Lung (tissue), 12 donors: ENCODE results near the gene ATP1B1. TPM values are rescaled to one million over a fixed set of nuclear protein-coding genes. Genes with fewer than 3 reads are reported as not detected.
A peak's percentile ranks its signal among the peaks of the same experiment; 100 is the strongest.

ENCODE experiments used
- ATAC-seq: fragments of 200-7000 bp; cut with Tn5 transposase; one replicate; pipeline ENCODE4 v1.9.1; 2020; ENCODE audit warnings: moderate number of reproducible peaks; ENCODE audit not compliant: insufficient read depth, low FRiP score
- DNase-seq, 3 donors: peaks; one replicate each; pipeline ENCODE4 v3.0.0-alpha.2; 2013 to 2017
- H3K27ac ChIP-seq, 2 donors: one replicate each; pipeline ENCODE4 v1.5.1; 2013; ENCODE audit warnings: mild to moderate bottlenecking in 2 of 2, moderate library complexity in 2 of 2, control low read depth in 1 of 2, inconsistent platforms in 1 of 2, low read depth in 1 of 2, low read length in 1 of 2
- H3K27me3 ChIP-seq, 3 donors: one replicate each; pipeline ENCODE4 v1.5.1; 2013; ENCODE audit warnings: low read length in 2 of 3; ENCODE audit not compliant: control insufficient read depth in 3 of 3, insufficient read depth in 3 of 3
- H3K36me3 ChIP-seq, 4 donors: one replicate each; pipeline ENCODE4 v1.5.1; 2013; ENCODE audit warnings: low read length in 4 of 4, mild to moderate bottlenecking in 1 of 4, moderate library complexity in 1 of 4; ENCODE audit not compliant: control insufficient read depth in 4 of 4, insufficient read depth in 4 of 4
- H3K4me1 ChIP-seq, 5 donors: one replicate each; pipeline ENCODE4 v1.5.1; 2013; ENCODE audit warnings: low read length in 5 of 5, mild to moderate bottlenecking in 2 of 5, moderate library complexity in 1 of 5; ENCODE audit not compliant: control insufficient read depth in 5 of 5, insufficient read depth in 5 of 5
- H3K4me3 ChIP-seq: one replicate; pipeline ENCODE4 v1.5.1; 2013; ENCODE audit warnings: mild to moderate bottlenecking, control low read depth, moderate library complexity
- H3K9ac ChIP-seq, 2 donors: one replicate each; pipeline ENCODE4 v1.5.1; 2013; ENCODE audit warnings: low read length in 2 of 2, control low read depth in 1 of 2; ENCODE audit not compliant: insufficient read depth in 1 of 2
- H3K9me3 ChIP-seq, 4 donors: one replicate each; pipeline ENCODE4 v1.5.1; 2013; ENCODE audit warnings: low read length in 3 of 4, mild to moderate bottlenecking in 1 of 4, moderate library complexity in 1 of 4; ENCODE audit not compliant: control insufficient read depth in 4 of 4, insufficient read depth in 3 of 4
- CTCF ChIP-seq: IDR thresholded peaks from 2 replicates; pipeline ENCODE4 v1.5.1; 2012; ENCODE audit warnings: mild to moderate bottlenecking; ENCODE audit errors: control extremely low read depth, extremely low read depth
- WGBS, 2 donors: extraction: QIAGEN DNeasy Blood & Tissue Kit; methylation state at CpG; one replicate each; pipeline ENCODE4 v1.1.7; 2013; 5-methylcytosine and 5-hydroxymethylcytosine counted together
- polyA plus RNA-seq, 2 donors: library from polyadenylated mRNA; stranded (reverse); fragments of 200-250 nt; gene quantifications; one replicate each; pipeline ENCODE4 v1.2.1, GENCODE V29; 2013
- total RNA-seq, 2 donors: library from RNA; depleted of rRNA in 1 of 2; stranded (reverse); fragments of >200 nt in 1 of 2; gene quantifications; one replicate each; pipeline ENCODE4 v1.2.1, GENCODE V29; 2014 to 2021
- donor health status: control.
- donor health status: control.
- donor health status: Bipolar disorder and iron deficiency.
- donor health status: healthy.
- donor health status: DM: yes; HTN: yes; CAD: no.

The ATP1B1 gene
- total and polyA plus RNA-seq, 4 donors: 105 to 226 (median 167) TPM

DNA sequence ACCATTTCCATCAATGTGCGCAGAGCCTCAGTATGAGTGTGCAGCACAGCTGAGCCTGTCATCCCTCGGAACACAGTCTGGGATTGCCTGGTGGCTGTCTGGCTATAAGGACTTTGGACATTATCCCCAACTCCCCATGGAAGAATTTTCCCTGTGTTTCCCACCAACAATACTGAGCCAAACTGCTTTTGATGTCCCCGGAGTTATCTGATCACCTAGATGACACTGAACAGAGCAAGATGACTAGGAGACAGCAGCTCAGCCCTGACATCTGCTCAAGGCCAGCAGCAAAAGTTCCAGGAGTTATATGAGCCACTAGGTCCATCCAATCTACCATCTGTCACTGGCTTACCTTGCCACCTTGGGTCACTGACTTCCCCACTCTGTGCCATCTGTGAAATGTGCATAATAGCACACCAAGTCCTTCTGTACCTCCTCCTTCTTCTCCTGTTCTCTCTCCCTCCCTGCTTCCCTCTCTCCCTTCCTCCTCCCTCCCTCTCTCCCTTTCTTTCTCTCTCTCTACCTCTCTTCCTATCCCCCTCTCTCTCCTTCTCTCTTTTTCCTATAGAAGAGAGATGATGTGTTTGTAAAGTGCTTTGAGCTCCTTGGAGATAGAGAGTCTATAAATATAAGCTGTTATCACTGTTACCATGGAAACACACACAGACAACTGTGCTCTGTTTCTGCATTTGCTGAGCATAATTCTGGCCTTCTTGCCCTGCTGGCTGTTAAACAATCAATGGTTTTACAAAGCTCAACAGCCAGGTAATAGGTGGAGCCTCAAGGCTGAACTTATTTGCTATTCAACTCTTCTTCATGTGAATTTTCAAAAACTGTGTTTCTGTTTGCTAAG is 19.7 kb upstream of the ATP1B1 start:
- Histone ChIP-seq H3K4me1 (peaks cover 0 to 18% (median 4%) of the 10 kb centered on the region in 5 donors), H3K27me3 (no peaks in the 10 kb centered on the region), H3K4me3 (no peak overlapping the region), H3K9ac (no peak overlapping the region), H3K9me3 (no peaks in the 10 kb centered on the region), H3K27ac (peak overlapping the region in 1 of 2 donors; percentile 17), H3K36me3 (no peaks in the 10 kb centered on the region)
- TF ChIP-seq CTCF: no peak
- ATAC-seq (no peak), DNase-seq (peak; percentile 41 to 88 (median 85))
- WGBS, 2 donors: 87 to 91% methylated on average over 3 of the region's 3 CpGs

DNA sequence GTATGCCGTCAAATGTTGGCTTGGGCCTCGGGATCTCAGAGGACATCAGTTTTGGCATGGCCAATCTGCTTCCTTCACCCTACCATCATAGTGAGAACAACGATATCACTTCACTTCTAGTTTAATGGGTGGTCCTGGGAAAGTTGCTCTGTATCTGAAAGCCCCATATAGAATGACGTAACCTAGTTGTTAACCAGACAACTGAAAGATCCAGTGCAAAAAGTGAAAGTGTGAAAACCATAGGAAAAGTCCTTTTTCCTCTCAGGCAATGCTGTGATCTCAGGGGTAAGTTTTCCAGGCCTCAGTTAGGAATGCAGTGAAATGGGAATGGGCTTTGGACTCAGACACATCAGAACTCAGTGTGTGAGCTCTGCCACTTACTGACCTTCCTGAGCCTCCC is 18.6 kb upstream of the ATP1B1 start:
- DNase-seq: no peak
- TF ChIP-seq CTCF: no peak

GRCh38 chr1:169089776-169090175 is 16.7 kb upstream of the ATP1B1 start:
- no peak for DNase-seq
- no peak for TF ChIP-seq CTCF
- Histone ChIP-seq H3K9ac (no peak overlapping the region), H3K4me3 (no peak overlapping the region), H3K4me1 (peaks cover 0 to 18% (median 4%) of the 10 kb centered on the region in 5 donors), H3K36me3 (no peaks in the 10 kb centered on the region), H3K9me3 (no peaks in the 10 kb centered on the region), H3K27ac (no peak overlapping the region), H3K27me3 (no peaks in the 10 kb centered on the region)
- 71 to 87% methylated on average over 2 of the region's 2 CpGs for WGBS, 2 donors
- no peak for ATAC-seq

More for the DNA sequence above, 18.6 kb upstream of the ATP1B1 start:
- no peak for ATAC-seq
- Histone ChIP-seq H3K4me3 (no peak overlapping the region), H3K27ac (no peak overlapping the region), H3K4me1 (peaks cover 0 to 18% (median 4%) of the 10 kb centered on the region in 5 donors), H3K9ac (no peak overlapping the region), H3K36me3 (no peaks in the 10 kb centered on the region), H3K27me3 (no peaks in the 10 kb centered on the region), H3K9me3 (no peaks in the 10 kb centered on the region)
- 94% methylated on average over 4 of the region's 4 CpGs for WGBS, 2 donors
